Mesothelial cell of epicardium (in vitro differentiated cells): ENCODE data around the gene MKRN3. TPM values are rescaled to one million over a fixed set of nuclear protein-coding genes. Genes with fewer than 3 reads are reported as not detected.

Source experiments
- DNase-seq, 2 experiments: peaks; one replicate each; pipeline ENCODE4 v3.0.0; 2021; ENCODE audit warnings: low spot score in 2 of 2; ENCODE audit not compliant: unreplicated experiment in 2 of 2
- H3K27ac Mint-ChIP-seq: 2 replicates; pipeline ENCODE4 v1.8.0; 2021; ENCODE audit warnings: mixed read lengths
- H3K27me3 Mint-ChIP-seq: 2 replicates; pipeline ENCODE4 v1.8.0; 2021; ENCODE audit warnings: low read depth, mixed read lengths
- H3K36me3 Mint-ChIP-seq: 2 replicates; pipeline ENCODE4 v1.8.0; 2021; ENCODE audit warnings: mixed read lengths
- H3K4me1 Mint-ChIP-seq: 2 replicates; pipeline ENCODE4 v1.8.0; 2021; ENCODE audit warnings: mixed read lengths
- H3K4me3 Mint-ChIP-seq: 2 replicates; pipeline ENCODE4 v1.8.0; 2021; ENCODE audit warnings: mild to moderate bottlenecking, moderate library complexity, mixed read lengths
- H3K9me3 Mint-ChIP-seq: 2 replicates; pipeline ENCODE4 v1.8.0; 2021; ENCODE audit warnings: mixed read lengths
- CTCF ChIP-seq: fragments of 200-600 bp; sonication (generic); IDR thresholded peaks from one replicate; pipeline ENCODE4 v1.5.0; 2021; ENCODE audit warnings: antibody characterized with exemption; ENCODE audit not compliant: unreplicated experiment
- total RNA-seq: library from RNA; stranded (reverse); gene quantifications from 3 replicates; pipeline ENCODE4 v1.2.1, GENCODE V29; 2021

Gene MKRN3
- total RNA-seq, 1 donor from 2014 or later, result 0.22 TPM

GRCh38 chr15:23570486-23570885 lies 5.0 kb downstream of the MKRN3 start:
- no peak for DNase-seq
- H3K27ac Mint-ChIP-seq, result no peak overlapping the region
- H3K9me3 Mint-ChIP-seq, result peaks cover 4% of the 10 kb centered on the region
- no peaks in the 10 kb centered on the region for H3K4me1 Mint-ChIP-seq
- H3K27me3 Mint-ChIP-seq, result no peaks in the 10 kb centered on the region
- TF ChIP-seq CTCF, result no peak
- H3K4me3 Mint-ChIP-seq, result no peak overlapping the region
- H3K36me3 Mint-ChIP-seq, result no peaks in the 10 kb centered on the region

- no peak overlapping the region for H3K27ac Mint-ChIP-seq
- peaks cover 4% of the 10 kb centered on the region for H3K9me3 Mint-ChIP-seq
- H3K36me3 Mint-ChIP-seq, result no peaks in the 10 kb centered on the region
- no peak for TF ChIP-seq CTCF
- no peak overlapping the region for H3K4me3 Mint-ChIP-seq
- DNase-seq, result no peak
- H3K27me3 Mint-ChIP-seq, result no peaks in the 10 kb centered on the region
- no peaks in the 10 kb centered on the region for H3K4me1 Mint-ChIP-seq
These were observed 7.4 kb downstream of the MKRN3 start for GRCh38 chr15:23572844-23573243.

- no peaks in the 10 kb centered on the region for H3K27me3 Mint-ChIP-seq
- no peak overlapping the region for H3K4me3 Mint-ChIP-seq
- no peak for TF ChIP-seq CTCF
- no peaks in the 10 kb centered on the region for H3K4me1 Mint-ChIP-seq
- H3K27ac Mint-ChIP-seq, result no peak overlapping the region
- peaks cover 4% of the 10 kb centered on the region for H3K9me3 Mint-ChIP-seq
- no peaks in the 10 kb centered on the region for H3K36me3 Mint-ChIP-seq
- no peak for DNase-seq
These were observed 9.3 kb downstream of the MKRN3 start for GRCh38 chr15:23574742-23575141.

- H3K36me3 Mint-ChIP-seq, result no peaks in the 10 kb centered on the region
- H3K4me3 Mint-ChIP-seq, result no peak overlapping the region
- no peaks in the 10 kb centered on the region for H3K4me1 Mint-ChIP-seq
- no peak overlapping the region for H3K27ac Mint-ChIP-seq
- no peak for TF ChIP-seq CTCF
- no peak for DNase-seq
- peaks cover 4% of the 10 kb centered on the region for H3K9me3 Mint-ChIP-seq
- no peaks in the 10 kb centered on the region for H3K27me3 Mint-ChIP-seq
These were observed 10.6 kb downstream of the MKRN3 start for GRCh38 chr15:23576061-23576460.

GRCh38 chr15:23578521-23579150 lies 13.2 kb downstream of the MKRN3 start:
- Mint-ChIP-seq H3K27me3 (no peaks in the 10 kb centered on the region), H3K4me3 (no peak overlapping the region), H3K4me1 (no peaks in the 10 kb centered on the region), H3K36me3 (no peaks in the 10 kb centered on the region), H3K27ac (no peak overlapping the region), H3K9me3 (peaks cover 4% of the 10 kb centered on the region)
- TF ChIP-seq CTCF, result no peak
- no peak for DNase-seq

- no peak overlapping the region for H3K27ac Mint-ChIP-seq
- H3K36me3 Mint-ChIP-seq, result no peaks in the 10 kb centered on the region
- DNase-seq, result no peak
- no peak overlapping the region for H3K4me3 Mint-ChIP-seq
- H3K27me3 Mint-ChIP-seq, result no peaks in the 10 kb centered on the region
- H3K4me1 Mint-ChIP-seq, result no peaks in the 10 kb centered on the region
- TF ChIP-seq CTCF, result no peak
- H3K9me3 Mint-ChIP-seq, result peaks cover 18% of the 10 kb centered on the region
These were observed 22.8 kb downstream of the MKRN3 start for GRCh38 chr15:23588268-23588667.
